IMR-90 (cell line): ENCODE data around the gene ATP11A. TPM values are rescaled to one million over a fixed set of nuclear protein-coding genes. Genes with fewer than 3 reads are reported as not detected.

ENCODE experiments used
- ATAC-seq: fragments of 200-7000 bp; cut with Tn5 transposase; 2 replicates; pipeline ENCODE4 v1.9.1; 2020; ENCODE audit warnings: low read depth, mild to moderate bottlenecking, moderate library complexity
- BruUV-seq: library from RNA; stranded (reverse); fragments of 400-500 nt; replicated peaks from 2 replicates; lab custom pipeline; 2021; lab: Mats Ljungman, UMichigan
- CTCF ChIA-PET: fragments of 300-600 bp; formaldehyde crosslinking; extraction: SDS; loops from one replicate; lab custom pipeline; 2021; ENCODE audit warnings: antibody characterized with exemption; lab: Yijun Ruan, JAX
- POLR2A ChIA-PET: fragments of 300-600 bp; sonication (Branson Sonifier 250); formaldehyde crosslinking; loops from one replicate; lab custom pipeline; 2022; ENCODE audit warnings: antibody characterized with exemption; ENCODE audit not compliant: unreplicated experiment; lab: Charles Lee
- DNase-seq: peaks from one replicate; pipeline ENCODE4 v3.0.0; 2013
- H2AFZ ChIP-seq: replicated peaks from 2 replicates; pipeline ENCODE3; 2013; ENCODE audit warnings: low read length, mild to moderate bottlenecking; ENCODE audit not compliant: poor library complexity
- H2AK5ac ChIP-seq: 2 replicates; pipeline ENCODE4 v1.6.1; 2013; ENCODE audit warnings: low read depth, low read length, inconsistent platforms
- H2AK9ac ChIP-seq: replicated peaks from 2 replicates; pipeline ENCODE3; 2013; ENCODE audit warnings: mild to moderate bottlenecking, low read depth, low read length, moderate library complexity; ENCODE audit not compliant: poor library complexity
- H2BK120ac ChIP-seq: 2 replicates; pipeline ENCODE4 v1.6.1; 2013; ENCODE audit warnings: low read depth, low read length, inconsistent platforms
- H2BK15ac ChIP-seq: 3 replicates; pipeline ENCODE4 v1.6.1; 2013; ENCODE audit warnings: low read depth, low read length, inconsistent platforms
- H2BK20ac ChIP-seq: 2 replicates; pipeline ENCODE4 v1.6.1; 2013; ENCODE audit warnings: low read depth, mild to moderate bottlenecking, inconsistent platforms, low read length, moderate library complexity
- H2BK5ac ChIP-seq: 2 replicates; pipeline ENCODE4 v1.6.1; 2013; ENCODE audit warnings: mild to moderate bottlenecking, low read depth, low read length, inconsistent platforms; ENCODE audit not compliant: poor library complexity, severe bottlenecking
- H3K14ac ChIP-seq: replicated peaks from 2 replicates; pipeline ENCODE4 v1.6.1; 2013; ENCODE audit warnings: low read depth, low read length, inconsistent platforms
- H3K18ac ChIP-seq: 2 replicates; pipeline ENCODE4 v1.6.1; 2013; ENCODE audit warnings: low read depth, low read length, control low read depth
- H3K23ac ChIP-seq: 2 replicates; pipeline ENCODE4 v1.6.1; 2013; ENCODE audit warnings: low read depth, low read length, inconsistent platforms
- H3K27ac ChIP-seq: 2 replicates; pipeline ENCODE4 v1.5.1; 2013; ENCODE audit warnings: mild to moderate bottlenecking, control low read depth, low read length; ENCODE audit not compliant: insufficient read depth
- H3K27me3 ChIP-seq: 2 replicates; pipeline ENCODE4 v1.6.1; 2013; ENCODE audit warnings: low read length; ENCODE audit not compliant: control insufficient read depth, insufficient read depth
- H3K36me3 ChIP-seq: 2 replicates; pipeline ENCODE4 v1.6.1; 2013; ENCODE audit warnings: low read length, mixed read lengths; ENCODE audit not compliant: control insufficient read depth, insufficient read depth
- H3K4ac ChIP-seq: 2 replicates; pipeline ENCODE4 v1.6.1; 2013; ENCODE audit warnings: low read depth, low read length, inconsistent platforms
- H3K4me1 ChIP-seq: 2 replicates; pipeline ENCODE4 v1.6.1; 2013; ENCODE audit warnings: low read length, mixed read lengths; ENCODE audit not compliant: control insufficient read depth, insufficient read depth
- H3K4me2 ChIP-seq: 2 replicates; pipeline ENCODE4 v1.6.1; 2013; ENCODE audit warnings: low read depth, mild to moderate bottlenecking, control low read depth, low read length, moderate library complexity
- H3K4me3 ChIP-seq: 2 replicates; pipeline ENCODE4 v1.5.1; 2013; ENCODE audit warnings: low read depth, mild to moderate bottlenecking, control low read depth, low read length, moderate library complexity; ENCODE audit not compliant: insufficient read depth
- H3K56ac ChIP-seq: 2 replicates; pipeline ENCODE4 v1.6.1; 2013; ENCODE audit warnings: low read length, inconsistent platforms; ENCODE audit not compliant: insufficient read depth; ENCODE audit errors: extremely low read depth
- H3K79me1 ChIP-seq, 2 experiments: 2 replicates each; pipeline ENCODE4 v1.6.1; 2013; ENCODE audit warnings: low read length in 2 of 2, inconsistent platforms in 1 of 2, low read depth in 1 of 2
- H3K9ac ChIP-seq: 2 replicates; pipeline ENCODE4 v1.6.1; 2013; ENCODE audit warnings: low read depth, low read length, control low read depth
- H3K9me1 ChIP-seq: 2 replicates; pipeline ENCODE4 v1.6.1; 2013; ENCODE audit warnings: low read length, inconsistent platforms; ENCODE audit not compliant: insufficient read depth
- H3K9me3 ChIP-seq: 2 replicates; pipeline ENCODE4 v1.6.1; 2013; ENCODE audit warnings: low read length; ENCODE audit not compliant: control insufficient read depth, insufficient read depth
- H4K20me1 ChIP-seq: 2 replicates; pipeline ENCODE4 v1.6.1; 2013; ENCODE audit warnings: low read length, inconsistent platforms; ENCODE audit not compliant: insufficient read depth
- H4K5ac ChIP-seq: 2 replicates; pipeline ENCODE4 v1.6.1; 2013; ENCODE audit warnings: mild to moderate bottlenecking, low read depth, low read length, control low read depth
- H4K8ac ChIP-seq, 2 experiments: 2 replicates each; pipeline ENCODE4 v1.6.1; 2013; ENCODE audit warnings: low read depth in 2 of 2, low read length in 2 of 2, control low read depth in 1 of 2, inconsistent platforms in 1 of 2
- H4K91ac ChIP-seq: 2 replicates; pipeline ENCODE4 v1.6.1; 2013; ENCODE audit warnings: low read depth, low read length, inconsistent platforms; ENCODE audit not compliant: insufficient read depth
- CEBPB ChIP-seq: IDR thresholded peaks from 2 replicates; pipeline ENCODE4 v1.6.1; 2012; ENCODE audit warnings: low read depth, low read length, improper control_type of control experiment
- FOS ChIP-seq: fragments of 150-350 bp; IDR thresholded peaks from 2 replicates; pipeline ENCODE4 v1.6.1; 2016; ENCODE audit warnings: low read depth, low read length
- MAFK ChIP-seq: IDR thresholded peaks from 2 replicates; pipeline ENCODE4 v1.6.1; 2012; ENCODE audit warnings: low read depth, low read length, improper control_type of control experiment
- MAZ ChIP-seq: IDR thresholded peaks from 2 replicates; pipeline ENCODE4 v1.6.1; 2012; ENCODE audit warnings: low read depth, mild to moderate bottlenecking, low read length, improper control_type of control experiment, moderate library complexity, borderline replicate concordance
- NFE2L2 ChIP-seq: fragments of 150-350 bp; IDR thresholded peaks from 2 replicates; pipeline ENCODE4 v1.6.1; 2016; ENCODE audit warnings: low read depth, mild to moderate bottlenecking, low read length
- SMC3 ChIP-seq: fragments of 150-350 bp; IDR thresholded peaks from 2 replicates; pipeline ENCODE4 v1.6.1; 2016; ENCODE audit warnings: low read depth, mild to moderate bottlenecking, antibody characterized with exemption, low read length, moderate library complexity
- WGBS, 2 experiments: methylation state at CpG; one replicate each; pipeline versions ENCODE4 v1.1.5 to v1.1.7; 2013; ENCODE audit warnings: missing lambda C conversion rate in 2 of 2; ENCODE audit not compliant: insufficient read length in 1 of 2; ENCODE audit errors: extremely low coverage in 2 of 2; 5-methylcytosine and 5-hydroxymethylcytosine counted together
- dilution Hi-C: fragments of 300-500 bp; cut with HindIII; formaldehyde crosslinking; loops from one replicate; pipeline ENCODE4 v1.14.3; 2018; ENCODE audit warnings: low sequenced_read_pairs; ENCODE audit not compliant: unreplicated experiment
- in situ Hi-C: fragments of 300-500 bp; cut with MboI; formaldehyde crosslinking; loops from 3 replicates; pipeline ENCODE4 v1.14.3; 2019; ENCODE audit warnings: low sequenced_read_pairs, inconsistent platforms, mixed read lengths
- intact Hi-C: fragments of 100-400 bp; cut with micrococcal nuclease; formaldehyde crosslinking; loops from 2 replicates; pipeline ENCODE4 v1.10.0; 2022
- polyA plus RNA-seq, 3 experiments: library from polyadenylated mRNA; depleted of rRNA; stranded (reverse); fragments of >200 nt; gene quantifications; 2 replicates each; pipeline ENCODE4 v1.2.3, GENCODE V29; 2012; ENCODE audit warnings: low replicate concordance in 1 of 3
- total RNA-seq: library from RNA; depleted of rRNA; stranded (reverse); fragments of >200 nt; gene quantifications from 2 replicates; pipeline ENCODE4 v1.2.3, GENCODE V29; 2012

Gene ATP11A
- total and polyA plus RNA-seq, 2 of the 4 experiments (the other 2 are of a cell fraction): 8.4 to 12.0 TPM

- Histone ChIP-seq H3K79me1 (peaks cover 6 to 30% of the 10 kb centered on the region in 2 experiments; a peak in 3 of 4 replicates), H3K27ac (peak overlapping the region; percentile 27), H2AK5ac (peak overlapping the region; percentile 92), H3K9ac (0 out of 2 replicates have a peak overlapping the region, but pooled peaks have one; percentile 1), H3K27me3 (no peaks in the 10 kb centered on the region), H3K4ac (peak overlapping the region; percentile 91), H3K4me1 (peaks cover 20% of the 10 kb centered on the region), H4K5ac (no peak overlapping the region), H4K20me1 (peaks cover 12% of the 10 kb centered on the region), H3K56ac (peak overlapping the region; percentile 22; the same call in 1 of the 2 replicates), H3K4me2 (peak overlapping the region; percentile 1; the same call in 1 of the 2 replicates), H3K4me3 (no peak overlapping the region), H3K9me3 (peaks cover 5% of the 10 kb centered on the region), H2AK9ac (peak overlapping the region; percentile 43), H3K23ac (peak overlapping the region; percentile 23; the same call in 1 of the 2 replicates), H2BK15ac (peak overlapping the region; percentile 60), H4K8ac (peak overlapping the region in 1 of 2 experiments; percentile 43; a peak in 3 of 4 replicates), H2AFZ (peak overlapping the region; percentile 82), H2BK5ac (peak overlapping the region; percentile 63), H3K9me1 (peaks cover 14% of the 10 kb centered on the region), H3K14ac (peak overlapping the region; percentile 11; the same call in 1 of the 2 replicates), H2BK20ac (peak overlapping the region; percentile 28), H2BK120ac (peak overlapping the region; percentile 71), H4K91ac (peak overlapping the region; percentile 93), H3K18ac (peak overlapping the region; percentile 8; the same call in 1 of the 2 replicates), H3K36me3 (no peaks in the 10 kb centered on the region)
- ChIA-PET CTCF (interaction anchor here (1.0 kb wide), 1 partner anchor 10 kb away, joined by 3 read pairs; no protein-coding TSS in a partner anchor), POLR2A (no interaction called here)
- no TSS peak for BruUV-seq
- in situ Hi-C loops: no loop called here
- ATAC-seq: no peak
- WGBS, 2 experiments: 96% methylated on average over 4 of the region's 20 CpGs; no CpG with 5 or more reads in 1 of the 2 experiments
- intact Hi-C loops: no loop called here
- no peak for TF ChIP-seq CEBPB
- no peak for TF ChIP-seq MAZ
- TF ChIP-seq MAFK: no peak
- TF ChIP-seq NFE2L2: no peak
- TF ChIP-seq SMC3: no peak
- TF ChIP-seq FOS: no peak
- DNase-seq: no peak
- dilution Hi-C loops: no loop called here
These were observed 22.8 kb downstream of the ATP11A start for GRCh38 chr13:112712451-112713207.
